Measurements from ENCODE around the gene MMAB. TPM values are rescaled to one million over a fixed set of nuclear protein-coding genes. Genes with fewer than 3 reads are reported as not detected.

The MMAB gene
- total and polyA plus RNA-seq, 10 of the 15 experiments (the other 5 are each of a cell fraction or from before 2014, with no cell fraction given) = 10.6 to 65.3 (median 45.2) TPM

DNA sequence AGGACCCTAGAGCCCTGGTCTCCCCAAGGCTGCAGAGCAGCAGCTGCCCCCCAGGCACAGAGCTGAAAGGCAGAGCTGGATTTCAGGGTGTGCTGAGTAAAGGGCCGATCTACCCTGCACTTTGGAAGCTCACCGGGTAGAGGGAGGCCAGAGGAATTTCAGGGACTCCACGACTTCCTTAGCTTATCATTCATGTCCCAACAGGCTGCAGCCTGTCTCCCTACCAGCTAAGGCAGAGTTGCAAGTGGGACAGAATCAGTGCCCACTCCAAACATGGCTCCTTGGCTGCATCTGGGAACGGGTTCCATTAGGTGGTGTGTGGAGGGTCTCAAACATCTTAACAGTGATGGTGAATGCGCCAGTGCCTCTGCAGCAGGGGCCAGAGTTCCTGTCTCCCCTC lies 27.5 kb downstream of the MMAB start:
- H3K27ac ChIP-seq (ENCODE audit: control insufficient read depth, insufficient read depth) = no peak overlapping the region
- ChIA-PET SMC1A (ENCODE audit: uncharacterized antibody, unreplicated experiment) (no interaction called here), POLR2A (no interaction called here), CTCF (no interaction called here), RAD21 (ENCODE audit: unreplicated experiment) (no interaction called here)
- H4K20me1 ChIP-seq (ENCODE audit: control insufficient read depth, insufficient read depth) = no peaks in the 10 kb centered on the region
- DNase-seq (ENCODE audit: low read depth, low spot score) (no peak), ATAC-seq (no peak), FAIRE-seq (no peak)
- no peaks in the 10 kb centered on the region for H3K4me1 ChIP-seq (ENCODE audit: control insufficient read depth, insufficient read depth, low read length)
- H3K9ac ChIP-seq (ENCODE audit: control insufficient read depth, insufficient read depth, low read length) = no peak overlapping the region
- H3K79me2 ChIP-seq (ENCODE audit: control insufficient read depth, insufficient read depth, low read length) = no peaks in the 10 kb centered on the region
- H2AFZ ChIP-seq (ENCODE audit: control insufficient read depth, low read depth, low read length) = no peak overlapping the region
- H3K4me2 ChIP-seq (ENCODE audit: control insufficient read depth, insufficient read depth) = no peak overlapping the region
- no peak for TF ChIP-seq ZSCAN29 (IDR thresholded peaks at IDR 0.05)
- TF ChIP-seq CREB1 (IDR thresholded peaks at IDR 0.05; ENCODE audit: low read depth) = no peak
- no peak for TF ChIP-seq NFXL1 (IDR thresholded peaks at IDR 0.05; ENCODE audit: borderline replicate concordance)
- no peak for TF ChIP-seq NR2C1 (IDR thresholded peaks at IDR 0.05)
- no peak for TF ChIP-seq ZZZ3 (IDR thresholded peaks at IDR 0.05; ENCODE audit: control insufficient read depth, insufficient read length, low read depth)
- TF ChIP-seq, protein P1, sequence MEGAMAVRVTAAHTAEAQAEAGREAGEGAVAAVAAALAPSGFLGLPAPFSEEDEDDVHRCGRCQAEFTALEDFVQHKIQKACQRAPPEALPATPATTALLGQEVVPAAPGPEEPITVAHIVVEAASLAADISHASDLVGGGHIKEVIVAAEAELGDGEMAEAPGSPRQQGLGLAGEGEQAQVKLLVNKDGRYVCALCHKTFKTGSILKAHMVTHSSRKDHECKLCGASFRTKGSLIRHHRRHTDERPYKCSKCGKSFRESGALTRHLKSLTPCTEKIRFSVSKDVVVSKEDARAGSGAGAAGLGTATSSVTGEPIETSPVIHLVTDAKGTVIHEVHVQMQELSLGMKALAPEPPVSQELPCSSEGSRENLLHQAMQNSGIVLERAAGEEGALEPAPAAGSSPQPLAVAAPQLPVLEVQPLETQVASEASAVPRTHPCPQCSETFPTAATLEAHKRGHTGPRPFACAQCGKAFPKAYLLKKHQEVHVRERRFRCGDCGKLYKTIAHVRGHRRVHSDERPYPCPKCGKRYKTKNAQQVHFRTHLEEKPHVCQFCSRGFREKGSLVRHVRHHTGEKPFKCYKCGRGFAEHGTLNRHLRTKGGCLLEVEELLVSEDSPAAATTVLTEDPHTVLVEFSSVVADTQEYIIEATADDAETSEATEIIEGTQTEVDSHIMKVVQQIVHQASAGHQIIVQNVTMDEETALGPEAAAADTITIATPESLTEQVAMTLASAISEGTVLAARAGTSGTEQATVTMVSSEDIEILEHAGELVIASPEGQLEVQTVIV (IDR thresholded peaks at IDR 0.05; ENCODE audit: borderline replicate concordance, partially characterized antibody) = no peak
- no peak for TF ChIP-seq BACH1 (IDR thresholded peaks at IDR 0.05; ENCODE audit: borderline replicate concordance)
- no peak for TF ChIP-seq TBL1XR1 (IDR thresholded peaks at IDR 0.05; ENCODE audit: low read depth, low read length)
- intact Hi-C loops (cut with micrococcal nuclease; ENCODE audit: unreplicated experiment) = no loop called here
- H3K9me3 ChIP-seq (replicated peaks; ENCODE audit: control insufficient read depth, insufficient read depth, low read length) = no peaks in the 10 kb centered on the region
- no peak overlapping the region for H3K4me3 ChIP-seq
- no TSS peak for BruUV-seq (replicated peaks)
- in situ Hi-C loops (cut with MboI) = no loop called here
- no peaks in the 10 kb centered on the region for H3K36me3 ChIP-seq (ENCODE audit: control insufficient read depth in 2 of 2, insufficient read depth in 2 of 2, low read length in 1 of 2)
- 6% methylated on average over 5 of the region's 5 CpGs for WGBS (ENCODE audit: insufficient coverage, insufficient replicate concordance, low lambda C conversion rate, missing lambda C conversion rate)
- no peaks in the 10 kb centered on the region for H3K27me3 ChIP-seq (replicated peaks in 1 of 2; ENCODE audit: control insufficient read depth in 2 of 2, insufficient read depth in 2 of 2, low read length in 1 of 2)

Data from GM12878 (cell line).